AG09309 (cell line): ENCODE measurements around the gene CYBRD1.
A peak's percentile ranks its signal among the peaks of the same experiment; 100 is the strongest.

Experiments
- DNase-seq: peaks from one replicate; pipeline ENCODE4 v3.0.0-alpha.2; 2010; ENCODE audit warnings: low read depth
- H3K4me3 ChIP-seq: 2 replicates; pipeline ENCODE4 v1.5.1; 2011; ENCODE audit warnings: mild to moderate bottlenecking, low read depth, low read length, moderate library complexity; ENCODE audit not compliant: control insufficient read depth
- CTCF ChIP-seq: IDR thresholded peaks from 2 replicates; pipeline ENCODE4 v1.5.1; 2011; ENCODE audit warnings: mild to moderate bottlenecking, low read depth, low read length, inconsistent platforms; ENCODE audit not compliant: insufficient read depth, control insufficient read depth; ENCODE audit errors: missing control alignments

Gene CYBRD1

GRCh38 chr2:171514908-171515582, 7.2 kb upstream of the CYBRD1 start:
- DNase-seq, result no peak
- no peak for TF ChIP-seq CTCF
- no peak overlapping the region for H3K4me3 ChIP-seq

- no peak for TF ChIP-seq CTCF
- no peak for DNase-seq
- H3K4me3 ChIP-seq, result no peak overlapping the region
Measured at GRCh38 chr2:171515672-171516298, 6.5 kb upstream of the CYBRD1 start.

- no peak for DNase-seq
- no peak overlapping the region for H3K4me3 ChIP-seq
- TF ChIP-seq CTCF, result no peak
Measured at GRCh38 chr2:171516793-171517192, 5.5 kb upstream of the CYBRD1 start.

GRCh38 chr2:171520471-171520870, 1.8 kb upstream of the CYBRD1 start:
- DNase-seq, result no peak
- no peak overlapping the region for H3K4me3 ChIP-seq
- TF ChIP-seq CTCF, result no peak

GRCh38 chr2:171521361-171522051, 768 bp upstream of the CYBRD1 start:
- peak overlapping the region; percentile 82 for H3K4me3 ChIP-seq
- TF ChIP-seq CTCF, result no peak
- DNase-seq, result no peak

GRCh38 chr2:171522788-171523087, 464 bp downstream of the CYBRD1 start:
- no peak for DNase-seq
- no peak for TF ChIP-seq CTCF

More at GRCh38 chr2:171522788-171523087, 464 bp downstream of the CYBRD1 start:
- H3K4me3 ChIP-seq, result peak overlapping the region; percentile 82
